GM11168 (cell line): ENCODE measurements around the gene SLC25A53.
"Not testable (repeated sequence)": the region's sequence is repeated elsewhere in the genome, so short reads cannot be mapped to it uniquely, and the experiment has no call there.

Source experiments
- in situ Hi-C: fragments of 300-500 bp; cut with MboI; formaldehyde crosslinking; loops from one replicate; pipeline ENCODE4 v1.12.0; 2022; ENCODE audit warnings: low sequenced_read_pairs; ENCODE audit not compliant: unreplicated experiment

The SLC25A53 gene

DNA sequence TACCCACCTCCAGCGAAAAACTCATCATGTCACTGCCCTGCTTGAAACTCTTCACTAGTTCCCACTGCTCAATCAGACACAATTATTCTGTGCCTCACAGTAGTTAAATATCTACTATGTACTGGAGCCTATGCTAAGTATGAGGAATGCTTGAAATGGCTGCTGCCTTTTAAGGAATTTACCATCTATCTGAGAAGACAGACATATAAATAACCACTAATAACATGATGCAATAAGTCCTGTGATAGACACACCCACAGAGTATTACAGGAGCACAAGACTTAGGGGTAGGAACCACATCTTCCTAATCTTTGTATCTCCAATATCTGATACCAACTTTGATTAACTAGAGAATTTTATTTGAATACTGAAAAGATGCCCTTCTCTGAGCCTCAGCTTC lies 21.1 kb downstream of the SLC25A53 start:
- in situ Hi-C loops = no loop called here

GRCh38 chrX:104134583-104135261 lies 22.1 kb downstream of the SLC25A53 start:
- in situ Hi-C loops = no loop called here

GRCh38 chrX:104130808-104131207 lies 26.0 kb downstream of the SLC25A53 start:
- in situ Hi-C loops = no loop called here

DNA sequence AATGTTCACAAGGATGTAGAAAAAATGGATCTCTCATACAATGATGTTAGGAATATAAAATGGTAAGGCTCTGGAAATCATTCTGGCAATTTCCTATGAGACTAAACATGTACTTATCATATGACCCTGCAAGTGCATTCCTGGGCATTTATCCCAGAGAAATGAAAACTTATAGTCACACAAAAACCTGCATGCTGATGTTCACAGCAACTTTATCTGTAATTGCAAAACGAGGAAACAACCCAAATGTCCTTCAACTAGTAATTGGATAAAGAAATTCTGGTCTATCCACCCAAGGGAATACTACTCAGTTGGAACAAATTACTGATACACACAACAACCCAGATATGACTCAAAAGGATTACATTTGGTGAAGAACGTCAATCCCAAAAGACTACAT lies 30.0 kb downstream of the SLC25A53 start:
- in situ Hi-C loops = no loop called here

DNA sequence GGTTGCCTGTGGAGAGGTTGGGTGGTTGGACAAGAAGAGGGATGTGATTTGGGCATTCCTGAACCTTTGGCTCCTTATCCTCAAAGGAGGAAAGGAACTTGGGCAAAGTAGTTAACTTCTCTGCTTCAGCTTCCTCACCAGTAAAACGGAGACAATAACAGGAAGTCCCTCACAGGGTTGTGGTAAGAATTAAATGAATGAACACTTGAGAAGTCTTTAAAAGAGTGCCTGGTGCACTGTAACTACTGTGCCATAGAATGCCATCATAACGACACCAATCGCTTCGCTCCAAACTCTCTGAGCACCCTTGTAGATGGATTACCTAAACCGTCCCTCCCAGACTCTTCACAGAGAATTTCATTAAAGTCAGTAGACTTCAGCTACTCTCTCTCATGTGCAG lies 34.0 kb downstream of the SLC25A53 start:
- in situ Hi-C loops = no loop called here

GRCh38 chrX:104118765-104119164 lies 38.0 kb downstream of the SLC25A53 start:
- in situ Hi-C loops = no loop called here

DNA sequence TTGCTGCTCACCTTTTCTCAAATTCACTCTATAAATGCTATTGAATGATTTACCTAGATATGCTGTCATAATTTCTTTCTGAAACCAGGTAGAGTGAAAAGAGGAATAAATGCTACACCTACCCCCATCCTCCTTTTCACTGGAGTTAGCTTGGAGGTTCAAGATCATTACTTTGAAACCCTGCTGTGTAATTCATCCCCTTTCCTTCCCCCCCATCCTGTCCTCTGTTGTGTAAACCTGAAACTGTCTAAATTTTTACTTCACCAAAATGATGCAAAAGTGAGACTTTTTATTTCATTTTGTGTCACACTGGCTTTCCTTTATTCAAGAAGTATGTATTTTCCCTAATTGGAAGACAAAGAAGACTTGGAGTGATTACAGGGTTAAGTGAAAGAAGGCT lies 39.0 kb downstream of the SLC25A53 start:
- in situ Hi-C loops = no loop called here

DNA sequence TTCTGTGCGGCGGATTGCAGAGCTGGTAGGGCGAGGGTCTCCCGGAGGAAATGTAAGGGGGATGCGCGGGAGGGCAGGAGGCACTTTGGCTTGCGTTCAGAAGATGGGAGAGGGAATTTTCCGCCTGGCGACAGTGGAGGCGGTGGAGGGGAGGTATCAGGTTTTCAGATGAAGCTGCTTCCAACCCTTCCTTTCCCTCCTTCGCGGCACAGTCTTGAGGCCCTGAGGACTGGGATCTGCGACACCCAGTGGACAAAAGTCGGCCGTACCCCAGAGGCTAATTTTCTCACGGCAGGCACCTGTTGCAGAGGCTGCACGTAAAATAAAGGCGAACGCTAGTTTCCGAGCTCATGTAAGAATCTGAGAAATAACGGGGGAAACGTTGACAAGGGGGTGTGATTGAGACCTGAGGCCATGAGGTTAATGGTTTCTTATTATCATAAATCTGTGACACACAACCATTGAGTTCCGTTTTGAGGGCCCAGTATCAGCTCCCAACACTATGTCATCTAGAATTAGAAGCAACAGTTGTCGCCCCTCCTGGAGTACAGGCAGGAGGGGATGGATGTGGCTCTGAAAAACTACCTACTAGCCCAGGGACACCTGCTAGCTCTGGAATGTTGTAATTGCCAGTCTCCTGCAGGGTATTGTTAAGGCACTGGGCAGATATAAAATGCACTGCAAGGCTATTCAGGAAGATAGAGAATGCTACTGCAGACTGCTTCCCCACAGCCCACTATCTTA lies 43.4 kb downstream of the SLC25A53 start:
- in situ Hi-C loops = no loop called here

- in situ Hi-C loops = no loop called here
Measured at GRCh38 chrX:104112326-104112951, 44.4 kb downstream of the SLC25A53 start, which contains the start of gene ZCCHC18. ZCCHC18 (plus strand) TSS chrX:104112523; CDS start chrX:104114112, 1,589 bp downstream.

GRCh38 chrX:104110491-104111240 lies 46.1 kb downstream of the SLC25A53 start:
- in situ Hi-C loops = not testable (repeated sequence)

DNA sequence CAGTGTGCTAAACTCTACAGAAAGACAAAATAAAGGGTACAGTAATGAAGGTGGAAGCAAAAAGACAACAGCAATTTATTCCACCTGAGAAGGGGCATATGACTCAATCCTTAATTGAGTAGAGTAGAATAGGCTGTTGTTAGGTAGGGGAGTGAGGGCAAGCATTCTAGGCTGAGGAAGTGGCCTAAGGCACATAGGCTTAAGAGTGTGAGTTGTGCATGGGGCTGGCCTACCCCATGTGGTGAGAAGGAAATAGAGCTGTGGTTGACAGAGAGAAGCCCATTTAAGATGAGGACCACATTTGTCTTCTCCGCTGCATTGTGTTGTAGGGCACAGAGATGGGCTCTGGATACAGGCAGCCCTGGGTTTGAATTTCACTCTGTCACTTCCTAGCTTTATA lies 47.9 kb downstream of the SLC25A53 start:
- in situ Hi-C loops = no loop called here

DNA sequence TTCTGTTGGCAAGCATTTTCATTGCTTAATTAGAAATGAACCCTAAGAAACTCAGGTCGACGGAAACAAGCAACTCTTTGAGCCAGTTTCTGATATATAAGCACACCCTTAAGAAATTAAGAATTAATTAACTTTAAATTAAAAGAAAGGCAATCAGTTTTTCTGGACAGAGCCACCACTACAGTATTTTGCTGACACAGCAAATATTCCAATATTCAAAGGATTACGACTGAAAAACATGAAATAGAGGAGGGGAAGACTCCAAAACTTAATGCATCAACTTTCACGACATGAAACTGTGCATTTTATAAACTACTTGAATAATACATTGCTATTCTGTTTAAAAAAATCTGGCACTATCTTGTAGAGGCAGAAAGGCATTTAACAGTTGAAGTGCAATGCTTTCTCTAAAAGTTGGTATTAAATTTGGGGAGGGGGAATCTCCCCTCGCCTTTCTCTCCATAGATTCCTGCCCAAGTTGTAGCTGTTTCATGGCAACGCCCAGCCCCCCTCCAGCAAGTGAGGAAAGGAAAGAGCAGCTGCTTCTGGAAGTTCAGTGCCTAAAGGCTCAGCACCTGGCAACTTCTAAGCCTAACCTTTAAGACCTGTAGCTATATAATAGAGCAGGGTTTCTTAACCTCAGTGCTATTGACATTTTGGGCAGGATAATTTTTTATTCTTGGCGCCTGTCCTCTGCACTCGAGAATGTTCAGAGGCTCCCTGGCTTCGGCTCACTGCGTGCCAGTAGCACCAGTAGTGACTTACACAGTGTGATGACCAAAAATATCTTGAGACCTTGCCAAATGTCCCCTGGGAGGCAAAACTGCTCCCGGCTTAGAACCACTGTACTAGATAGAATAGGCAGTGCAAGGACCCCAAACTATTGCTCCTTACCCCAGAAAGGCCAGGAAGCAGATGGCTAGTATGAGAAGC lies 51.2 kb downstream of the SLC25A53 start:
- in situ Hi-C loops = no loop called here

GRCh38 chrX:104104676-104105075 lies 52.1 kb downstream of the SLC25A53 start:
- in situ Hi-C loops = no loop called here

- in situ Hi-C loops = no loop called here
Measured at GRCh38 chrX:104098919-104099318, 57.9 kb downstream of the SLC25A53 start.

DNA sequence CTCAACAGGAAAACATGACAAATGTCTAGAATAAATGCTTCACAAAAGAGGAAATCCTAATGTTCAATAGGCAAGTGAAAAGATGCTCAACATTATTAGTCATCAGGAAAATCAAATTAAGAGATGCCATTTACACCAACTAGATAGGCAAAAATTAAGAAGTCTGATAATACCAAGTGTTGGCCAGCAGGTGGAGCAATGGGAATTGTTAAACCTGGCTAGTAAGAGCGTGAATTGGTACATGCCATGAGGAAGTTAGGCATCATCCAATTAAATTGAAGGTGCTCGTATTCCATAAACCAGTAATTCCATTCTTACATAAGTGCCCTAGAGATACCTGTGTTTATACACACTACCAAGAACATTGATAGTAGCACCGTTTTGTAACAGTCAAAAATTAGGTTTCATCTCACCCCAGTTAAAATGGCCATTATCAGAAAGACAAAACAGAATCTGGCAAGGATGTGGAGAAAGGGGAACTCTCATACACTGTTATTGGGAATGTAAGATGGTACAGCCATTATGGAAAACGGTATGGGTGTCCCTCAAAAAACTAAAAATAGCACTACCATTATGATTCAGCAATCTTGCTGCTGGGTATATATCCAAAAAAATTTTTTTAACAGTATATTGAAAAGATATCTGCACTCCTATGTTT lies 58.5 kb downstream of the SLC25A53 start:
- in situ Hi-C loops = no loop called here

- in situ Hi-C loops = no loop called here
Measured at GRCh38 chrX:104085919-104086318, 70.9 kb downstream of the SLC25A53 start.

DNA sequence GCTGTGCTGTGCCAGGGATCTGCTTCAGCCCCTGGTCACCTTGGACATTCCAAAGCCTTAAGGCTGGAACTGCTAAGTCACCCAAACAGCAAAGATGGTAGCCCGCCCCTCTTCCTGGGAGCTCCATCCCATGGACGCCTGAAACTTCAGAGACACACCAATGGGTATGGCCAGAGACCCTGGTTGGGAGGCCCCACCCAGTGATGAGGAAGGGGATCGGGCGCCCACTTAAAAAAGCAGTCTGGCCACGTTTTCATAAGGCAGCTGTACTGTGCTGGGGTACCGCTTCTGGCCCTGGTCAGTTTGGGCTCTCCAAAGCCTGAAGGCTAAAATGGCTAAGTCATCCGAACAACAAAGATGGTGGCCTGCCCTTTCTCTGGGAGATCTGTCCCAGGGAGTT lies 71.3 kb downstream of the SLC25A53 start:
- in situ Hi-C loops = no loop called here

DNA sequence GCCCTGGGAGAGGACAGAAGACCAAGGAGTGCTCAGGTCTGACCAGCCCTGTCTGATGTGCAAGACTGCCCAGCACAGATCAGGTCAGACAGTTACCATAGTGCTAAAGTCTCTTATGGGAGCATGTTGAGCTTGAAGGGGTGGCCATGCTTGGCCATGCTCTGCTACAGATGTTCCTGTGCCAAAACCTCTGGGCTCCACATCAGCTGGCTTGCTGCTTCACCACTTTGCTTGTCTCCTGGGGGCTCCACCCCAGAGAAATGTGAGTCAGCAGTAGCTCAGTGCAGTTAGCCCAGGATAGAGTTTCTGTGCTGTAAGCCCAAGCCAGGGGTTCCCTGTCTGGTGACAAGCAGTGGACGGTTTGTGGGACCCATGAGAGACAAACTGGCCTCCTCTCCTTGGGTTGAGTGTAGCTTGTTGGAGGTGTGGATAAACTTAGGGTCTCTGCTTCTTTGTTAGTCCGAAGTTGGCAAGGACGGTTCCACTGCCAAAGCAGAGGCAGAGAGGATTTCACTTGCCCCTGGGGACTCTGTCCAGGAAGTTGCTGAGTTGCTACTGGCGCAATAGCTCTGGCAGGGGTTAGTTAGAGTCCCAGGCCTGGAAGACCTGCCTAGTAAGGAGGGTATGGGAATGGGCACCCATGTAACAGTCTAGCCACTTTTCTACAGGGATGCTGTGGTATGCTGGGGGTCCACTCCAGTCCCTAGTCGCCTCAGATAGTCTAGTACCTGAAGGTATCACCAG lies 72.1 kb downstream of the SLC25A53 start:
- in situ Hi-C loops = no loop called here
